Measurements from ENCODE around the gene EVL. TPM values are rescaled to one million over a fixed set of nuclear protein-coding genes. Genes with fewer than 3 reads are reported as not detected.

EVL gene
- total and polyA plus RNA-seq, 2 donors (not counting 3 experiments of a cell fraction or from before 2014, with no cell fraction given), result 34.6 to 62.5 TPM

GRCh38 chr14:100192250-100192671 is 127.0 kb downstream of the EVL start:
- DNase-seq (ENCODE audit: low read depth, low spot score) (no peak), FAIRE-seq (no peak)
- ChIA-PET CTCF (interaction anchor here (1.0 to 2.0 kb wide), 21 partner anchors 8 to 221 kb away, joined by 3 to 26 read pairs (median 5); no protein-coding TSS in a partner anchor), POLR2A (no interaction called here)
- dilution Hi-C loops (cut with MboI; ENCODE audit: extremely low pct_ligation_motif_present, low sequenced_read_pairs), result no loop called here
- H3K4me1 ChIP-seq (ENCODE audit: control insufficient read depth, extremely low read depth, insufficient read depth, low read length), result peaks cover 5% of the 10 kb centered on the region
- peak overlapping the region; percentile 30 for H3K9ac ChIP-seq (replicated peaks; ENCODE audit: extremely low read depth, insufficient read depth, low read length)
- intact Hi-C loops (cut with micrococcal nuclease), result loop anchor here (1.0 to 2.0 kb wide), 5 partner anchors 49 to 461 kb away; no protein-coding TSS in a partner anchor
- no peaks in the 10 kb centered on the region for H3K9me1 ChIP-seq (replicated peaks; ENCODE audit: control insufficient read depth, extremely low read depth, insufficient read depth, low read length)
- no peaks in the 10 kb centered on the region for H3K9me3 ChIP-seq (replicated peaks; ENCODE audit: control insufficient read depth, insufficient read depth, low read length)
- H3K79me2 ChIP-seq (ENCODE audit: control insufficient read depth, insufficient read depth, low read length), result no peaks in the 10 kb centered on the region
- H2AFZ ChIP-seq (ENCODE audit: low read depth, low read length), result peak overlapping the region; percentile 92
- H3K27ac ChIP-seq (ENCODE audit: insufficient read depth, low read depth, low read length), result peak overlapping the region; percentile 45
- BruUV-seq (replicated peaks), result TSS peak; percentile 43
- peak overlapping the region; percentile 37 for H3K4me2 ChIP-seq (ENCODE audit: insufficient read depth, low read length)
- peak overlapping the region in 1 of 3 experiments; percentile 10 for H3K4me3 ChIP-seq (replicated peaks in 1 of 3; ENCODE audit: insufficient read depth in 1 of 3, low read depth in 1 of 3, low read length in 3 of 3)
- TF ChIP-seq JUN (IDR thresholded peaks at IDR 0.05; ENCODE audit: borderline replicate concordance, insufficient read depth, insufficient read length, low read depth) (no peak), POLR2A (IDR thresholded peaks at IDR 0.05; ENCODE audit: low read depth, low read length) (no peak), MAX (IDR thresholded peaks at IDR 0.05; ENCODE audit: insufficient read depth, insufficient read length) (no peak), POLR2AphosphoS5 (IDR thresholded peaks at IDR 0.05; ENCODE audit: insufficient read depth, low read depth, low read length) (no peak), GATA2 (IDR thresholded peaks at IDR 0.05; ENCODE audit: insufficient read depth, insufficient read length, low read depth, low read length) (no peak), EZH2 (IDR thresholded peaks at IDR 0.05; ENCODE audit: borderline replicate concordance, low read depth, low read length, severe bottlenecking) (no peak), FOS (IDR thresholded peaks at IDR 0.05; ENCODE audit: borderline replicate concordance, insufficient read depth, low read length) (no peak), CTCF (IDR thresholded peaks at IDR 0.05; ENCODE audit: extremely low read depth in 1 of 2, insufficient read depth in 1 of 2, low read depth in 1 of 2, low read length in 2 of 2) (no peak), MYC (IDR thresholded peaks at IDR 0.05; ENCODE audit: low read depth, low read length) (no peak)
- H3K27me3 ChIP-seq (ENCODE audit: control insufficient read depth in 2 of 2, insufficient read depth in 2 of 2, low read length in 2 of 2), result no peaks in the 10 kb centered on the region
- no peaks in the 10 kb centered on the region for H4K20me1 ChIP-seq (replicated peaks; ENCODE audit: control insufficient read depth, extremely low read depth, insufficient read depth, low read length)
- no peaks in the 10 kb centered on the region for H3K36me3 ChIP-seq (ENCODE audit: control insufficient read depth in 2 of 2, extremely low read depth in 1 of 2, insufficient read depth in 2 of 2, low read length in 2 of 2)

Data from endothelial cell of umbilical vein (primary cell).